Sigmoid colon (tissue), 7 donors: ENCODE results near the gene SDK1. TPM values are rescaled to one million over a fixed set of nuclear protein-coding genes. Genes with fewer than 3 reads are reported as not detected.

Source experiments
- DNase-seq: peaks from one replicate; pipeline ENCODE4 v3.0.0-alpha.2; 2019
- H3K27ac ChIP-seq, 4 donors: fragments of 200-600 bp; sonication (generic); one replicate each; pipeline ENCODE4 v1.5.1; 2016 to 2019; ENCODE audit warnings: mild to moderate bottlenecking in 1 of 4
- H3K27me3 ChIP-seq, 3 donors: fragments of 200-600 bp; sonication (generic); one replicate each; pipeline ENCODE4 v1.5.1; 2019; ENCODE audit warnings: mild to moderate bottlenecking in 1 of 3
- H3K36me3 ChIP-seq, 4 donors: fragments of 200-600 bp; sonication (generic); one replicate each; pipeline ENCODE4 v1.5.1; 2016 to 2019
- H3K4me1 ChIP-seq, 4 donors: fragments of 200-600 bp; sonication (generic); one replicate each; pipeline ENCODE4 v1.5.1; 2017 to 2019
- H3K4me3 ChIP-seq, 4 donors: fragments of 200-600 bp; sonication (generic); one replicate each; pipeline ENCODE4 v1.5.1; 2017 to 2019; ENCODE audit warnings: mild to moderate bottlenecking in 2 of 4, moderate library complexity in 1 of 4
- H3K9me3 ChIP-seq, 4 donors: fragments of 200-600 bp in 3 of 4; sonication (generic) in 3 of 4; one replicate each; pipeline versions ENCODE4 v1.5.1 to v1.6.1; 2013 to 2019
- EP300 ChIP-seq, 4 donors: sonication (generic); formaldehyde crosslinking; IDR thresholded peaks; one replicate each; pipeline ENCODE4 v1.6.1; 2017; ENCODE audit warnings: antibody characterized with exemption in 4 of 4
- POLR2A ChIP-seq, 2 donors: fragments of 450-650 bp; IDR thresholded peaks; one replicate each; pipeline ENCODE4 v1.6.1; 2016; ENCODE audit warnings: antibody characterized with exemption in 2 of 2, mild to moderate bottlenecking in 2 of 2, moderate library complexity in 2 of 2
- POLR2AphosphoS5 ChIP-seq, 4 donors: sonication (generic); formaldehyde crosslinking; IDR thresholded peaks; one replicate each; pipeline ENCODE4 v1.6.1; 2017; ENCODE audit warnings: antibody characterized with exemption in 4 of 4
- WGBS, 2 donors: extraction: QIAGEN DNeasy Blood & Tissue Kit; methylation state at CpG; one replicate each; pipeline ENCODE4 v1.1.7; 2013; 5-methylcytosine and 5-hydroxymethylcytosine counted together
- intact Hi-C: fragments of 100-400 bp; cut with DNase I; formaldehyde crosslinking; loops from one replicate; pipeline ENCODE4 v1.15.1; 2023
- polyA plus RNA-seq, 3 donors: library from polyadenylated mRNA; stranded (reverse); fragments of 200-250 nt; gene quantifications; one replicate each; pipeline ENCODE4 v1.2.3, GENCODE V29; 2013
- total RNA-seq, 4 donors: library from RNA; depleted of rRNA; stranded (reverse); fragments of >200 nt; gene quantifications; one replicate each; pipeline ENCODE4 v1.1.0, GENCODE V29; 2016
- TF ChIP-seq, protein P1 (sequence below), 4 experiments: fragments of 450-650 bp in 3 of 4; fragments of 200-600 bp in 1 of 4; IDR thresholded peaks; one replicate each; pipeline ENCODE4 v1.5.1; 2016 to 2019; ENCODE audit warnings: antibody characterized with exemption in 4 of 4, mild to moderate bottlenecking in 3 of 4, moderate library complexity in 2 of 4
- donor health status: healthy with polysubstance abuse.
- donor health status: Bipolar disorder and iron deficiency.
- donor health status: healthy.

Gene SDK1
- total and polyA plus RNA-seq, 7 donors = under 0.01 to 23.0 (median 10.0) TPM; not detected in 1

GRCh38 chr7:4200546-4201094 lies 899.6 kb downstream of the SDK1 start:
- Histone ChIP-seq H3K36me3 (no peaks in the 10 kb centered on the region), H3K27ac (no peak overlapping the region), H3K27me3 (no peaks in the 10 kb centered on the region), H3K4me1 (no peaks in the 10 kb centered on the region), H3K9me3 (no peaks in the 10 kb centered on the region), H3K4me3 (no peak overlapping the region)
- WGBS, 2 donors = 89 to 93% methylated on average over 2 of the region's 2 CpGs
- TF ChIP-seq POLR2A (IDR thresholded peaks at IDR 0.05) = no peak
- intact Hi-C loops = no loop called here
- no peak for DNase-seq

GRCh38 chr7:4201566-4201965 lies 900.5 kb downstream of the SDK1 start:
- Histone ChIP-seq H3K4me3 (no peak overlapping the region), H3K36me3 (no peaks in the 10 kb centered on the region), H3K27me3 (no peaks in the 10 kb centered on the region), H3K27ac (no peak overlapping the region), H3K9me3 (no peaks in the 10 kb centered on the region), H3K4me1 (no peaks in the 10 kb centered on the region)
- DNase-seq = no peak
- TF ChIP-seq, protein P1, sequence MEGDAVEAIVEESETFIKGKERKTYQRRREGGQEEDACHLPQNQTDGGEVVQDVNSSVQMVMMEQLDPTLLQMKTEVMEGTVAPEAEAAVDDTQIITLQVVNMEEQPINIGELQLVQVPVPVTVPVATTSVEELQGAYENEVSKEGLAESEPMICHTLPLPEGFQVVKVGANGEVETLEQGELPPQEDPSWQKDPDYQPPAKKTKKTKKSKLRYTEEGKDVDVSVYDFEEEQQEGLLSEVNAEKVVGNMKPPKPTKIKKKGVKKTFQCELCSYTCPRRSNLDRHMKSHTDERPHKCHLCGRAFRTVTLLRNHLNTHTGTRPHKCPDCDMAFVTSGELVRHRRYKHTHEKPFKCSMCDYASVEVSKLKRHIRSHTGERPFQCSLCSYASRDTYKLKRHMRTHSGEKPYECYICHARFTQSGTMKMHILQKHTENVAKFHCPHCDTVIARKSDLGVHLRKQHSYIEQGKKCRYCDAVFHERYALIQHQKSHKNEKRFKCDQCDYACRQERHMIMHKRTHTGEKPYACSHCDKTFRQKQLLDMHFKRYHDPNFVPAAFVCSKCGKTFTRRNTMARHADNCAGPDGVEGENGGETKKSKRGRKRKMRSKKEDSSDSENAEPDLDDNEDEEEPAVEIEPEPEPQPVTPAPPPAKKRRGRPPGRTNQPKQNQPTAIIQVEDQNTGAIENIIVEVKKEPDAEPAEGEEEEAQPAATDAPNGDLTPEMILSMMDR (IDR thresholded peaks at IDR 0.05) = no peak
- TF ChIP-seq POLR2A (IDR thresholded peaks at IDR 0.05) = no peak
- TF ChIP-seq EP300 (IDR thresholded peaks at IDR 0.05) = no peak
- TF ChIP-seq POLR2AphosphoS5 (IDR thresholded peaks at IDR 0.05) = no peak
- WGBS, 2 donors = 93 to 94% methylated on average over 6 of the region's 6 CpGs
- intact Hi-C loops = no loop called here

DNA sequence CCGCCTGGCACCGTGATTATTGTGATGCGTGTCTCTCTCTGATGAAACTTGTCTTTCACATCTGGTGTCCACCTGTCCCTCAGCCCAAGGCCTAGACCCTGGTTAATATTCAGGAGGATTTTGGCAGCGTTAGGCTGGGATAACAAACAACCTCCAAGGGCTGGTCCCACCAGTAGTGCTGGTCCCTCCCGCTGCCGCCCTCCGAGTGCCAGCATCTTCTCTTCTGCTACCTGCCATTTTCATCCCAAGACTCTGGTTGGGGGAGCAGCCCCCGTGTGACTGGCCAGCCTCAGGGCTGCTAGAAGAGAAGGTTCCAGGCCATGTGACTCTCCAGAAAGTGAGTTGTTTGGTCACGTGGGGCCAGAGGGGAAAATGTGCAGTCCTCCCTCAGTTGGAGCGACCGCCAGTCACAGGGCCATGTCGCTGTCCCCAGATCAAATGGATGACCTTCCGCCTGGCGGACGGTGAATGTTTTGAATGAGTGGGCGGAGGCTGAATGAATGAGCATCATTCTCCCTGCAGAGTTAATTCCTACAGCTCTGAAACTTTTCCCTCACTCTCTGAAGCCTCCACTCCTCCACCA lies 901.2 kb downstream of the SDK1 start:
- no peak for DNase-seq
- no peak overlapping the region for H3K27ac ChIP-seq
- no peaks in the 10 kb centered on the region for H3K9me3 ChIP-seq
- 89 to 91% methylated on average over 16 of the region's 16 CpGs for WGBS, 2 donors
- no peaks in the 10 kb centered on the region for H3K4me1 ChIP-seq
- H3K27me3 ChIP-seq = no peaks in the 10 kb centered on the region
- no peaks in the 10 kb centered on the region for H3K36me3 ChIP-seq
- no peak overlapping the region for H3K4me3 ChIP-seq
- intact Hi-C loops = no loop called here
- TF ChIP-seq POLR2AphosphoS5 (IDR thresholded peaks at IDR 0.05) (no peak), POLR2A (IDR thresholded peaks at IDR 0.05) (no peak), EP300 (IDR thresholded peaks at IDR 0.05) (no peak)
- TF ChIP-seq, protein P1 (IDR thresholded peaks at IDR 0.05) = no peak

- no peak overlapping the region for H3K4me3 ChIP-seq
- no peak overlapping the region for H3K27ac ChIP-seq
- H3K36me3 ChIP-seq = no peaks in the 10 kb centered on the region
- intact Hi-C loops = no loop called here
- no peaks in the 10 kb centered on the region for H3K4me1 ChIP-seq
- no peaks in the 10 kb centered on the region for H3K9me3 ChIP-seq
- no peak for TF ChIP-seq POLR2AphosphoS5 (IDR thresholded peaks at IDR 0.05)
- no peak for TF ChIP-seq EP300 (IDR thresholded peaks at IDR 0.05)
- no peak for TF ChIP-seq POLR2A (IDR thresholded peaks at IDR 0.05)
- TF ChIP-seq, protein P1 (IDR thresholded peaks at IDR 0.05) = no peak
- 86 to 90% methylated on average over 16 of the region's 16 CpGs for WGBS, 2 donors
- no peak for DNase-seq
- no peaks in the 10 kb centered on the region for H3K27me3 ChIP-seq
These were observed 901.9 kb downstream of the SDK1 start for GRCh38 chr7:4202954-4203353.

DNA sequence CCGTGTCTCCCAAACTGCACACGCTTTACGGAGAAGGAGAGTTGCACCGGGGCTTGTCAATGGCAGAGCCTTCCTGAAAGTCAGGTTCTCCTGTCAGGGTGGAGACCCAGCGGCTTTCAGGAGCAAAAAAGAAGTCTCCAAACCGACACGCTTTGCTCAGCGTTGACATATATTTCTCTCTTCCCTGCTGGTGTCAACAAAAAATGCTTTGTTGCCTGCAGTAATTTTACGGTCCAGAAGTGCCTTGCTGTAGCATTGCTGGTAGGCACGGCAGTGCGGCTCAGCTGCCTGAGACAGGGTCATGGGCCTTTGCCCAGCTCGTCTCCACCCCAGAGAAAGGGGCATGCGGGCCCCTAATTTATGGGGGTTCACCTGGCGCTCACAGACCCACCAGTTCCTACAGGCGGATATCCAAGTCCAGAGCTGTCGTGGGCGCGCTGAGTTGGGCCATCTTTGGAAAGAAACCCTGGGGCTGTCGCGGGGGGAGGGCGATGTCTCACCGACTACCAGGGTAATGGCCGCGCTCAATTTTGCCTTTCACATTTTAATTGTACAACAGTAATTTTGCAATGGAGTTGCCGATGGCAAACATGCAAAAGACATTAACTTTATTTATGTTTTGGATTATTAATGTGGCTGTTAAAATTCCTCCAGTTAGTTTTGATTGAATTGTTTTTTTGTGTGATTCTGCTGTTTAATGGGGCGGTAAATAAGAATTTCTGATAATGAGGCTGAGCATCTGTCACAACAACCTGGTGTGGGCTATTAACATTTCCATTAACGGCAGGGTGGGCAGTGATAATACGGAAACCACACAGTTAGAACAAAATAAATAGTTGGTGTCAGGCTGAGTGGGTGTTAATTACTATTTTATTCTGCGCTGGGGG lies 902.8 kb downstream of the SDK1 start:
- no peak for TF ChIP-seq POLR2A (IDR thresholded peaks at IDR 0.05)
- TF ChIP-seq, protein P1 (IDR thresholded peaks at IDR 0.05) = no peak
- no peak for TF ChIP-seq EP300 (IDR thresholded peaks at IDR 0.05)
- TF ChIP-seq POLR2AphosphoS5 (IDR thresholded peaks at IDR 0.05) = no peak
- no peaks in the 10 kb centered on the region for H3K4me1 ChIP-seq
- no peak overlapping the region for H3K27ac ChIP-seq
- no peaks in the 10 kb centered on the region for H3K27me3 ChIP-seq
- H3K36me3 ChIP-seq = no peaks in the 10 kb centered on the region
- intact Hi-C loops = no loop called here
- DNase-seq = no peak
- 82 to 88% methylated on average over 29 of the region's 29 CpGs for WGBS, 2 donors
- no peaks in the 10 kb centered on the region for H3K9me3 ChIP-seq
- H3K4me3 ChIP-seq = no peak overlapping the region
